GM18858 (cell line): ENCODE results near the gene AKR1E2.

Experiments used
- ATAC-seq: cut with Tn5 transposase; IDR thresholded peaks from one replicate; pipeline ENCODE4 v1.9.1; 2021; ENCODE audit not compliant: unreplicated experiment

The AKR1E2 gene

DNA sequence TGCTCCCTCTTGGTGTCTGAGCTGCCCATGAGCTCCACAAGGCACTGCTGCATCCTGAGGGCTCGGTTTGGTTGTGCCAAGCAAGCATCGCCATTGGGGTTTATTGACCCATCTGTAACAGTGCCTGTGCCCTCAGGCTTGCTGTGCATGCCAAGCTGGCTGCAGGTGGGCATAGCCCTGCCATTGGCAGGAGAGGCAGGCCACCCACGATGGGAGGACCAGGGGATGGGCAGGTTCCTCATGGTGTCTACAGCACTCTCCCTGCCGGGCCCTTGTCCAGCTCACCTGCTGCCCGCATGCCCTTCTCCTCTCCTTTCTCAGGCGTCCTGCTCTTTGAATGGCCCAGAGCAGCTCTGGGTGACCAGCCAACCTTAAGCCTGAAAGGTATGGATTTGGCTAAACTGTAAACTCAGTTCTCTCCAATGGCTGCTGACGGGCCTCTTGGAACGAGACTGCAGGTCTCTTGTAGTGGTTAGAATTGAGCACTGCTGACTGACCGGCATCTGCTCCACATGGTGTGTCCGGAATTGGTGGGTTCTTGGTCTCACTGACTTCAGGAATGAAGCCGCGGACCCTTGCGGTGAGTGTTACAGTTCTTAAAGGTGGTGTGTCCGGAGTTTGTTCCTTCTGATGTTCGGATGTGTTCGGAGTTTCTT is 17.6 kb downstream of the AKR1E2 start:
- ATAC-seq = no peak

DNA sequence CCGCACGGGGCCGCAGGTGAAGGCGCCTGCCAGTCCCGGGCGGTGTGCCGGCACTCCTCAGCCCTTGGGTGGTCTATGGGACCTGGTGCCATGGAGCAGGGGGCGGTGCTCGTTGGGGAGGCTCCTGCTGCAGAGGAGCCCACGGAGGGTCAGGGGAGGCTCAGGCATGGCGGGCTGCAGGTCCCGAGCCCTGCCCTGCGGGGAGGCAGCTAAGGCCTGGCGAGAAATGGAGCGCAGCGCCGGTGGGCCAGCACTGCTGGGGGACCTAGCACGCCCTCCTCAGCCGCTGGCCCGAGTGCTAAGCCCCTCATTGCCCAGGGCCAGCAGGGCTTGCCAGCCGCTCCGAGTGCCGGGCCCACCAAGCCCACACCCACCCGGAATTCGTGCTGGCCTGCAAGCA is 18.9 kb downstream of the AKR1E2 start:
- ATAC-seq = no peak

DNA sequence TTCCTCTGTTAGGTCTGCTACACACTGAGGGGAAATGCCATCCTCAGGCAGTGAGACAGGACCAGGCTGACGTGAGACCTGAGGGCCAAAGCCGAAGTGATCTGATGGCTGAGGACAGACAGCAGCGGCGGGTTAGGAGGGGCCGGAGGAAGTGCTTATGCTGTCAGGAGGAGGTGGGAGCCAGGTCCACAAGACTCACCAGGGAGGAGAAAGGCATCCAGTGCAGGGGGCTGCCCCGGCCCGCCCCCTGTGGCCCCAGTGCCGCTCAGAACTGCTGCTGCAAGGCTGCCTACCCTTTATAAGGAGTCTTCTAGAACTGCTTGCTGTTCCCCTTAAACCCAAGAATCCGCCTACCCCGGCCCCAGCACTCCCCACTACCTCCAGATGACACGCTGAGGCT is 19.8 kb downstream of the AKR1E2 start:
- ATAC-seq = no peak

DNA sequence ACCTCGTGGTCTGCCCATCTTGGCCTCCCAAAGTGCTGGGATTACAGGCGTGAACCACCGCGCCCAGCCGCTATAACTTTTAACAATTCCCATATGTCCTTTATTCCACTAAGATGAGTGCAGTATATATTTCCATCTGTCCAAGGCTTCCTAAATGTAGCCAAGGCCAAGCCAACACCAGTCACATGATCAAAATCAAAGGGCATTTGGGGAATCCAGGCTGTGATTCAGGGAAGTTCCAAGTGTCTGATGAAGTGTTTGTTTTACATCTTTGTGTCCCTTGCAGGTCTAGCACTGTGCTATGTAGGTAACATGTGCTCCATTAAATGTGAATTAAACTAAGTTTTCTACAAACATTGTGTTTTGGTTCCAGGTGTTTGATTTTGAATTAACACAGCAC is 20.8 kb downstream of the AKR1E2 start:
- ATAC-seq = no peak

DNA sequence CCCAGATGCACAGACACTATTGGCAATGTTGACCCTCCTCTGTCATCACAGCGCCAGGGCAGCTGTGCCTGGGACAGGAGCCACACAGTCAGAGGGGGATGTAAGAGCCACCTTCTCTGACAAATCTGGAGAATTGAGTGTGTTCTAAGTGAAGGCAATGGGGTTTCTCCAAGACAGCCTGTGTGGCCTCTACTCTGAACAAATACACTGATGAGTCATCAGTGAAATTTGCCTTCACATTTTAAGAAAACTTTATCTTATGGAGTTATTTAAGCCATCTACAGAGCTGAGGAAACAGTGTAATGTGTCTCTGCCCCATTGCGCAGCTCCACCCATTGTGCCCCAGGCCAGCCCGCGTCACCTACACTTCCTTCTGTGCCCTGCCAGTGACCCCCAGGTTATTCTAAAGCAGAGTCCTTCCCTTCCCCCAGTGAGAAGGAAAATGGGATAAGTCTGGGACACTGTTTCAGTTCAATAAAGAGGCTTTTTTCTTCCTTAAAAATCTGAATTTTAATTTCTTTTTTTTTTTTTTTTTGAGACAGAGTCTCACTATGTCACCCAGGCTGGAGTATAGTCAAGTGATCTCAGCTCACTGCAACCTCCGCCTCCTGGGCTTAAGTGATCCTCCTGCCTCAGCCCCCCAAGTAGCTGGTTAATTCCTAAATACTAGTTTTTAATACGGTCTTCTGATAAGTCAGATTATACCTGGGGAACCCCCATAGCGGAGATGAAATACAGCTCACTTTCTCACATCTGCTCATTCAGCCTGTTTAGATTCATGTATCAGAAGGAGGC is 21.8 kb downstream of the AKR1E2 start:
- ATAC-seq = no peak

DNA sequence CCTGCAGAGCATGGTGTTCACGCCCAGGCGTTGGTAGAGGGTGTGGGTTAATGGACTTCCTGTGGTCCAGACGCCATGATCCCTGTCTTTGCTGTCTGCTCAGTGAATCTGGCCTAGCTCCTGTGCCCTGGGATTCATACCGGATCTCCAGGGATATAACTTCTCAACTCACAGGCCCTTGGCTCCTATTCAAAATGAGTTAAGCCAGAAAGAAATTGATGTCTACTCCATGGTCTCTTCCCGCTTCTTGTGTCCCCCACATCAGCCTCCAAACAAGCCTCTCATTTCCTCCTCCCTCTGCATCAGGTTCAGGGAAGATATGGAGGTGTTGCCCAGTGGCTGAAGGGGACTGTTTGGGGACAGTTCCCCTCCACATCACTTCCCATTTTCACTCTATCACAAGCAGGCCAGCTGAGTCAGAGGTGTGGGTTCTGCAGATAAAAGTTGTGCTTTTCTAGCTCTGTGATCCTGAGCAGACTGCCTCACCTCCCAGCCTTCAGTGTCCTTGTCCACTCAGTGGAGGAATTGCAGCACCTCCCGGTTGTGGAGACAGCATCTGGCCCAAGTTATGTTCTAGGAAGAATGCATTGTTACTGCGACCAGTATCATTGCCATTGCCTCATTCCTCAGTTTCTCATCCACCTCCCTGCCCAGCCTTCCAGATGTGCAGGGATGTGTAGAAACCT is 22.5 kb downstream of the AKR1E2 start:
- no peak for ATAC-seq

GRCh38 chr10:4849042-4849402 is 23.0 kb downstream of the AKR1E2 start:
- ATAC-seq = no peak

DNA sequence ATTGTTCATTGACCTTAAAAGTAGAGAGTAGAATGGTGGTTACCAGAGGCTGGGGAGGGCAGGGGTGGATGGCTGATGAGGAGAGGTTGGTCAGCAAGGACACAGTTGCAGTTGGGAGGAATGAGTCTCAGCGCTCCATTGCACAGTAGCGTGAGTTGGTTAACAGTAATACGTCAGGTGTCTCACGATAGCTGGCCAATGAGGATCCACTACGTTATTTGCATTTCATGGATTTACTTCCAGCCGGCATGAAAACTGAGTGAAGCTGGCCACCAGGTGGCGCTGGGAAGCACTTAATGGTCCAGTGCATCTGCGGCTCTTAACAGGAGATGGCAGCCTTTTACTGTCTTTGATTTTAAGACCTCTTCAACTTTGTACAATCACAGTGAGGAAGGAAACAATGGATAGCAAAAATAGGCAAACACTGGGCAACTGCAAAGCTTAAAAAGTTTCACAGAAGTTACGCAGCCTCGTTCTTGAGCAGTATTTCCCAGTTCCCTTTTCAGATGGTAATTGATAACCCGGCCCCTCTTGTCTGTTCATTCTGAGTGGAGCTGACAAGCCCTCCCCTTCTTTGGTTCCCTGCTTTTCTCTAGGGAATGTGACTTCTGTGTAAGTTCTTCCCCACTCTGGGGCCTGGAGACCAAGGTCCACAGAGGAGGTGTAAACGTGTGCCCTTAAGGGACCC is 23.7 kb downstream of the AKR1E2 start:
- ATAC-seq = peak; percentile 84

DNA sequence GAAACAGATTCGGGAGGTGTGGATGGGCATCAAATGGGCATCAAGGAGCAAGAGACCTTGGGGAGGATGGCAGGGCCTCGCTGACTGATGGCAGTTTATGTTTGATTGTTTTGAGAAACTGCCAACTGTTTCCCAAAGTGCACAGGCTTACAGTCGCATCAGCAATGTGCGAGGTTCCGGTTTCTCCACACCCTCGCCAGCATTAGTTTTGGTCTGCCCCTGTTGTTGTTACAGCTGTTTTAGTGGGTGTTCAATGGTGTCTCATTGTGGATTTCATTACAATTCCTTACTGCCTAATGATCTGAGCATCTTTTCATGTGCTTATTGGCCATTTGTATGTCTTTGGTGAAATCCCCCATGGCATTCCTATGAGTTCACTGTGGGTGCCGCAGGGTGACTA is 24.4 kb downstream of the AKR1E2 start:
- ATAC-seq = no peak

DNA sequence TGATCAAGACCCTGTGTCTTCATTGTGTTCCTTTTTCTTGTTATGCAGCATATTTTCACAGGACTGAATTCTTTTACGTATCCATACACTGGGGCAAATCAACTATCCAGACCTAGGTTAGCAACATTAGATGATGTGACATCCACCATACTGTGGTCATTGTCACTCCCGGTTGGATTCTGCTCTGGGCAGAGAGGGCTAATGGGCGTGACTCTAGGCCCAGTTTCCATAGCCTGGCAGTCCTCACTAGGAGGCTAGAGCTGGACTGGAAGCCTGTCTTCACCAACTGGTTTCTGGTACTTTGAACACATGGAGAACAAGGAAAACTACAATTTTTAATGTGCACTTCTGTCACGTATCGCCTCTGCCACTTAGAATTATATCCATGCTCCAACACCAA is 25.2 kb downstream of the AKR1E2 start:
- no peak for ATAC-seq

GRCh38 chr10:4851846-4852245 is 25.8 kb downstream of the AKR1E2 start:
- ATAC-seq = no peak

GRCh38 chr10:4865945-4866661 is 40.1 kb downstream of the AKR1E2 start:
- ATAC-seq = no peak

DNA sequence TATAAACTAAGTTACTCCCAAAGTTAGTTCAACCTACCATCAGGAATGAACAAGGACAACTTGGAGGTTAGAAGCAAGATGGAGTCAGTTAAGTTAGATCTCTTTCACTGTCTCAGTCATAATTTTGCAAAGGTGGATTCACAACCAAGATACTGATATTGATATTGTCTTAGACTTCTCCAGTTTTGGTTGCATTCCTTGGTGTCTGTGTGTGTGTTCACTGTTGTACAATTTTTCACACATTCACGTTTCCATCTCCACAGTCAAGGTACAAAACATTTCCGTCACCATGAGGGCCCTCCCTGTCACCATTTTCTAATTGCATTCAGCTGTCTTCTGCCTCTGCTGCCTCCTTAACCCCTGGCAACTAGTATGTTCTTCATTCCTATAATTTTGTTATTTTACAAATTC is 41.1 kb downstream of the AKR1E2 start:
- ATAC-seq = no peak

DNA sequence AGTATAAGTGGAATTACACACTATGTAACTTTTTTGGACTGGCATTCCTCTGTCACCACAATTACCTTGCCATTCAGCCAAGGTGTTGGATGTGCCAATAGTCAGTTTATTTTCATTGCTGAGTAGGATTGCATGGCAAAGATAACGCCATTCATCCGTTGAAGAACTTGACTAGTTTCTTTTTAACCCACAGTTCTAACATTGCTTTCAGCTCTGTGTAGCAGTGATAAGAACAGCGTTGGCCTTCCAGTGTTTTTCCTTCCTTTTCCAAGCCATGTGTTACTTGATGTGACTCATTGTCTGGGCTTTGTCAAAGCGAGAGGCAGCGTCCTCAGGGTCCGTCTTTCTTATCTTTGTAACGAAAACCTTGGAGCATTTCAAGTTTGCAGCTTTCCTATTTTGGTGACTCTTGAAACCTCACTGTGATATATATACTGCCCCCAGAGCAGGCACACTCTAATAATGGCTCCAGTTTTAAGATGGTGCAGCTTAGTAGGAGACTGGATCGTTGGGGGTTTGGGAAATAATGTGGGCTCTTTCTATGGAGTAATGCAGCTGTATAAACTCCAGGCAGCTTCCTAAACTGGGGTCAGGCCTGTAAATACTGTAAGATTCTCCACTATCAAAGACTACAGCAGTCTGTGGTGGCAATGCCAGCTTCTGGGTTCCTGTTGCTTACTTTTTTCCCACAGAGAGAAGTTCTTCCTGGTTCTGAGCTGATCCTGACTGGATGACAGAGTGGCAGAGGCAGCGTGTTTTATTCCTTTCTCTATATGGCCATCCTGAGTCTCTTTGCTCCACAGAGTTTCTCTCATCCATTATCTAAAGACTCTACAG is 41.7 kb downstream of the AKR1E2 start:
- ATAC-seq = no peak

- no peak for ATAC-seq
Observed at GRCh38 chr10:4868357-4868657, 42.3 kb downstream of the AKR1E2 start.

GRCh38 chr10:4882704-4883078 is 56.7 kb downstream of the AKR1E2 start:
- no peak for ATAC-seq

GRCh38 chr10:4883079-4883739 is 57.2 kb downstream of the AKR1E2 start:
- no peak for ATAC-seq

DNA sequence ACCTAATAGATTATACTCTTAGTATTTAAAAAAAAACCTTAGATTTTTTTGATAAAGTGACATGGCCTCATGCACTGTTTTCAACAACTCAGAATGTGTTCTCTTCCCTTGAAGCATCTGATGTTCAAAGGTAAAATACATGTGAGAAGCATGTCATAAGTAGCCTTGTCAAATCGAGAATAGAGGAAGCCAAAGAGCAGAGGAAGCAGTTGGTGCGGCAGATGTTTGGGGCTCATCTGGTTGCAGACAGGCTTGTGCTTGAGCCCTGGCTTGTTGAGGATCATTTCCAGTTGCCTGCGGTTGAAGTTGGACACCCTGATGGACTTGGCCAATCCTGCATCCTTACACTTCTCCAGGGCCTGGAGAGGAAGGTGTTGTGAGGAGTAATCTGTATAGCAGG is 59.2 kb downstream of the AKR1E2 start:
- ATAC-seq = no peak

- ATAC-seq = no peak
Observed at GRCh38 chr10:4887501-4887900, 61.5 kb downstream of the AKR1E2 start.

DNA sequence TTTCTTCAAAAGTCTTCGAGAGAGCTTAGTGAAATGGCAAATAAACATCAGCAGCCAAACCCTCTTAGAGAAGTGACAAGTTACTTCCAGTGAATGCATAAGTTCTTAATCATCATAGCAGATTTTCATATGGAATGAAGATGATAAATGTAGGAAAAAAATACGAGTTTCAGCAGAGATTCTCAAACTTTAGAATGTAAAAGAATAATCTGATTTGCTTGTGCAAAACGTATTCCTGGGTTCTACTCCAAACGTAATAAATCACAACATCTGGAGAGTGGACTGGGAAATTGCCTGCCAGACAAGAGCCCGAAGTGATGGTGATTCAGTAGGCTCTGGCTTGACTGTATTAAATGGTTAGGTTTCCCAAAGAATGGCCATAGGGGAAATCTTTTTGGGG is 62.2 kb downstream of the AKR1E2 start:
- ATAC-seq = no peak
